ENCODE measurements around the gene DNASE1L3. TPM values are rescaled to one million over a fixed set of nuclear protein-coding genes. Genes with fewer than 3 reads are reported as not detected.

The DNASE1L3 gene
- total and polyA plus RNA-seq, 4 donors, result 76.1 to 201 (median 128) TPM

DNA sequence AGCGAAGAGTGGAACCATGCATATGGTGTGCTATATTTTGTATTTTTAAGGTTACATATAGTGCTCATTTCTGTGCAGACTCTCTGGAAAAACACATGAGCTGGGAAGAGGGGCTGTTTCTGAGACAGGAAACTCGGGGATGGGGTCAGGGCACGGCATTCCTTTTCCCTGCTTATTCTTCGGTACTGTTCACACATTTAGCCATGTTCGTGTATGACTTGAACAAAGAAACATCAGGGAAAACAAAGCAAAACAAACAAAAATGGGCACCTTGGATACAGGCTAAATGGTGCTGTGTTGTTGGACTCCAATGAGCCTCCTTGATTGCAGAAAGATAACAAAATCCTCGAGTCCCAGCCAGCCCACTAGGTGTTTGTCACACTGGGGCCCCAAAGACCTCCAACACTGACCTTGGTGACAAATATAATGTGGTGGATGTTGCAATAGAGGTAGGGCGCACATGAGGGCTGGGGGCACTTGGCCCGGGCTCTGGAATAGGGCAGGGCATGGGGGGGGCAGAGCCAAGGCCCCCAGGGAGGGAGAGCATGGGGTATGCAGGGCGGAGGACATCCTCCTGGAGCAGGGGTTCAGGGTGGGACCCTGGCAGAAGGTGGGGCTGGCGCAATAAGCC is 19.3 kb downstream of the DNASE1L3 start:
- no peaks in the 10 kb centered on the region for H3K9me3 ChIP-seq (ENCODE audit: control insufficient read depth in 4 of 4, low read length in 3 of 4)
- H3K27ac ChIP-seq (ENCODE audit: low read depth in 1 of 2, low read length in 2 of 2), result peak overlapping the region; percentile 25 to 70

DNA sequence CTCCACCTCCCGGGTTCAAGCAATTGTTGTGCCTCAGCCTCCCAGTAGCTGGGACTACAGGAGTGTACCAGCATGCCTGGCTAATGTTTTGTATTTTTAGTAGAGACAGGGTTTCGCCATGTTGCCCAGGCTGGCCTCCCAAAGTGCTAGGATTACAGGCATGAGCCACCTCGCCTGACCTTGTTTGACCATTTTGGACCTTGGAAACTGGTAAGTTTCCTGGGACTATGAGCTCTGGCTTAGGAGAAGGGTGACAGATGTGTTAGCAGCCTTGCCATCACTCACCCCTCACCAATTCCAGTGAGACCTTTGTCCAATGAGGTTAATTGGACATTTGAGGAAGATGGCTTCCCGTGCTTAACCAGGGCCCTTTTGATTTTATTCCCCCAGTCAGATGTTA is 19.9 kb downstream of the DNASE1L3 start:
- Histone ChIP-seq H3K36me3 (ENCODE audit: control insufficient read depth in 4 of 4, insufficient read depth in 3 of 4, low read depth in 1 of 4, low read length in 3 of 4) (no peaks in the 10 kb centered on the region), H3K4me3 (ENCODE audit: low read depth in 1 of 3, low read length in 3 of 3) (no peak overlapping the region), H3K9me3 (ENCODE audit: control insufficient read depth in 4 of 4, low read length in 3 of 4) (no peaks in the 10 kb centered on the region), H3K4me1 (ENCODE audit: control insufficient read depth in 4 of 4, insufficient read depth in 4 of 4, low read length in 3 of 4) (peaks cover 28 to 77% (median 63%) of the 10 kb centered on the region in 4 donors), H3K9ac (ENCODE audit: low read depth in 1 of 2, low read length in 2 of 2) (no peak overlapping the region), H3K27ac (ENCODE audit: low read depth in 1 of 2, low read length in 2 of 2) (peak overlapping the region; percentile 37 to 70), H3K27me3 (ENCODE audit: control insufficient read depth in 4 of 4, insufficient read depth in 4 of 4, low read length in 3 of 4) (no peaks in the 10 kb centered on the region)
- WGBS, result 51% methylated on average over 4 of the region's 4 CpGs
- DNase-seq (ENCODE audit: low spot score), result no peak
- TF ChIP-seq REST (IDR thresholded peaks at IDR 0.05) (peak; percentile 17), FOXA2 (IDR thresholded peaks at IDR 0.05) (no peak), JUND (IDR thresholded peaks at IDR 0.05) (no peak), RAD21 (IDR thresholded peaks at IDR 0.05) (peak in 1 of 2 donors; percentile 25), HNF4G (IDR thresholded peaks at IDR 0.05) (peak; percentile 72), TAF1 (conservative IDR thresholded peaks at IDR 0.05) (no peak), FOXA1 (IDR thresholded peaks at IDR 0.05) (no peak), EGR1 (IDR thresholded peaks at IDR 0.05; ENCODE audit: low read depth in 2 of 2) (no peak), ATF3 (IDR thresholded peaks at IDR 0.05) (peak; percentile 30), GABPA (IDR thresholded peaks at IDR 0.05 in 1 of 2, conservative IDR thresholded peaks at IDR 0.05 in 1 of 2) (no peak), YY1 (IDR thresholded peaks at IDR 0.05) (peak; percentile 65), SP1 (IDR thresholded peaks at IDR 0.05) (peak; percentile 78), HNF4A (conservative IDR thresholded peaks at IDR 0.05) (peak; percentile 92 to 93), NR2F2 (IDR thresholded peaks at IDR 0.05) (peak; percentile 3), RXRA (IDR thresholded peaks at IDR 0.05) (peak; percentile 81 to 93)
- TF ChIP-seq, protein P1, sequence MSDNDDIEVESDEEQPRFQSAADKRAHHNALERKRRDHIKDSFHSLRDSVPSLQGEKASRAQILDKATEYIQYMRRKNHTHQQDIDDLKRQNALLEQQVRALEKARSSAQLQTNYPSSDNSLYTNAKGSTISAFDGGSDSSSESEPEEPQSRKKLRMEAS (IDR thresholded peaks at IDR 0.05), result peak; percentile 31
- TF ChIP-seq, protein P2, sequence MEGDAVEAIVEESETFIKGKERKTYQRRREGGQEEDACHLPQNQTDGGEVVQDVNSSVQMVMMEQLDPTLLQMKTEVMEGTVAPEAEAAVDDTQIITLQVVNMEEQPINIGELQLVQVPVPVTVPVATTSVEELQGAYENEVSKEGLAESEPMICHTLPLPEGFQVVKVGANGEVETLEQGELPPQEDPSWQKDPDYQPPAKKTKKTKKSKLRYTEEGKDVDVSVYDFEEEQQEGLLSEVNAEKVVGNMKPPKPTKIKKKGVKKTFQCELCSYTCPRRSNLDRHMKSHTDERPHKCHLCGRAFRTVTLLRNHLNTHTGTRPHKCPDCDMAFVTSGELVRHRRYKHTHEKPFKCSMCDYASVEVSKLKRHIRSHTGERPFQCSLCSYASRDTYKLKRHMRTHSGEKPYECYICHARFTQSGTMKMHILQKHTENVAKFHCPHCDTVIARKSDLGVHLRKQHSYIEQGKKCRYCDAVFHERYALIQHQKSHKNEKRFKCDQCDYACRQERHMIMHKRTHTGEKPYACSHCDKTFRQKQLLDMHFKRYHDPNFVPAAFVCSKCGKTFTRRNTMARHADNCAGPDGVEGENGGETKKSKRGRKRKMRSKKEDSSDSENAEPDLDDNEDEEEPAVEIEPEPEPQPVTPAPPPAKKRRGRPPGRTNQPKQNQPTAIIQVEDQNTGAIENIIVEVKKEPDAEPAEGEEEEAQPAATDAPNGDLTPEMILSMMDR (IDR thresholded peaks at IDR 0.05; ENCODE audit: low read depth, low read length, missing input control), result no peak

More for the DNA sequence above, 19.3 kb downstream of the DNASE1L3 start:
- H3K4me1 ChIP-seq (ENCODE audit: control insufficient read depth in 4 of 4, insufficient read depth in 4 of 4, low read length in 3 of 4), result peaks cover 28 to 71% (median 60%) of the 10 kb centered on the region in 4 donors
- TF ChIP-seq REST (IDR thresholded peaks at IDR 0.05) (no peak), NR2F2 (IDR thresholded peaks at IDR 0.05) (peak; percentile 6), GABPA (IDR thresholded peaks at IDR 0.05 in 1 of 2, conservative IDR thresholded peaks at IDR 0.05 in 1 of 2) (no peak)
- DNase-seq (ENCODE audit: low spot score), result no peak
- H3K9ac ChIP-seq (ENCODE audit: low read depth in 1 of 2, low read length in 2 of 2), result no peak overlapping the region
- no peak overlapping the region for H3K4me3 ChIP-seq (ENCODE audit: low read depth in 1 of 3, low read length in 3 of 3)
- 50% methylated on average over 10 of the region's 10 CpGs for WGBS
- no peaks in the 10 kb centered on the region for H3K36me3 ChIP-seq (ENCODE audit: control insufficient read depth in 4 of 4, insufficient read depth in 3 of 4, low read depth in 1 of 4, low read length in 3 of 4)
- no peaks in the 10 kb centered on the region for H3K27me3 ChIP-seq (ENCODE audit: control insufficient read depth in 4 of 4, insufficient read depth in 4 of 4, low read length in 3 of 4)
